ENCODE data around the gene LRPPRC. TPM values are rescaled to one million over a fixed set of nuclear protein-coding genes. Genes with fewer than 3 reads are reported as not detected.

LRPPRC gene
- total RNA-seq, 1 experiment from 2014 or later: 149 TPM

DNA sequence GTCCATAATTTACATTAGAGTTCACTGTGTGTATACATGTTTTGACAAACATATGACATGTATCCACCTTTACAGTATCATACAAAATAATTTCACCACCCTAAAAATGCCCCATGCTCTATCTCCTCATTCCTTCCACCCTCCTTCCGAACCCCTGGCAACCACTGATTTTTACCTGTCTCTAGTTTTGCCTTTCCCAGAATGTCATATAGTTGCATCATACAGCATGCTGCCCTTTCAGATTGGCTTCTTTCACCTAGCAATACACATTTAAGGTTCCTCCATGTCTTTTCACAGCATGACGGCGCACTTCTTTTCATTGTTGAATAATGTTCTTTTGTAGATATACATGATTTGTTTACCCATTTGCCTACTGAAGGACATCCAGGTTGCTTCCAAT lies 10.4 kb downstream of the LRPPRC start:
- no peaks in the 10 kb centered on the region for H3K9me3 ChIP-seq (ENCODE audit: insufficient read depth, low read depth)
- no TSS peak for BruUV-seq (replicated peaks)
- no peak overlapping the region for H3K4me3 ChIP-seq
- no peak overlapping the region for H3K4me2 ChIP-seq
- H3K27me3 ChIP-seq (ENCODE audit: insufficient read depth, low read depth): no peaks in the 10 kb centered on the region
- H4K20me1 ChIP-seq (ENCODE audit: insufficient read depth): peaks cover 90% of the 10 kb centered on the region
- no peaks in the 10 kb centered on the region for H3K9me2 ChIP-seq (ENCODE audit: insufficient read depth)
- ChIA-PET CTCF (no interaction called here), POLR2A (ENCODE audit: unreplicated experiment) (no interaction called here)
- H2AFZ ChIP-seq: no peak overlapping the region
- intact Hi-C loops (cut with micrococcal nuclease; ENCODE audit: unreplicated experiment): no loop called here
- TF ChIP-seq EZH2 (IDR thresholded peaks at IDR 0.05; ENCODE audit: low read depth): no peak
- no peaks in the 10 kb centered on the region for H3K4me1 ChIP-seq (replicated peaks; ENCODE audit: insufficient read depth)
- peak overlapping the region; percentile 53 for H3K27ac ChIP-seq
- no peak for DNase-seq
- peaks cover 31% of the 10 kb centered on the region for H3F3A ChIP-seq (ENCODE audit: insufficient read depth, low read depth)
- peaks cover 55% of the 10 kb centered on the region for H3K36me3 ChIP-seq (ENCODE audit: low read depth)
- peaks cover 99% of the 10 kb centered on the region for H3K79me2 ChIP-seq (ENCODE audit: low read depth)

DNA sequence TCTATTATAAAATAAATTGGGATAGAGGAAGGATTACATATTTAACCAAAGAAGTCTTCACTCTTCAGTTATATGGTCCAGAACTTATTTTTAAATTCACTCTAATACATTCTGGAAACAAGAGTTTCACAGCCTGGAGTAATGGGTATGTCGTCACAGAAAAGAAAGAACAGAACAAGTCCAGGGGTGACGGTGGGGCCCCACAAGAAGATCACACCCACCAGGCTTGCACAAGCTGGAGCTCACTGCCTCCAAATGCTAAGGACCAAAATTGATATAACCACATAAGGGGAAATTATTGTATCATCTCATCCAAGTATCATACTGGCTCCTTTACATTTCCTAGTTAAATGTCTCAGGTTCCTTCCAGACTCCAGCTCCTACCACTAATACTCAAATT lies 11.3 kb downstream of the LRPPRC start:
- intact Hi-C loops (cut with micrococcal nuclease; ENCODE audit: unreplicated experiment): no loop called here
- peaks cover 31% of the 10 kb centered on the region for H3F3A ChIP-seq (ENCODE audit: insufficient read depth, low read depth)
- H2AFZ ChIP-seq: no peak overlapping the region
- H3K4me1 ChIP-seq (replicated peaks; ENCODE audit: insufficient read depth): no peaks in the 10 kb centered on the region
- no TSS peak for BruUV-seq (replicated peaks)
- H4K20me1 ChIP-seq (ENCODE audit: insufficient read depth): peaks cover 89% of the 10 kb centered on the region
- no peak for DNase-seq
- H3K27ac ChIP-seq: peak overlapping the region; percentile 53
- no peaks in the 10 kb centered on the region for H3K9me3 ChIP-seq (ENCODE audit: insufficient read depth, low read depth)
- no peak overlapping the region for H3K4me3 ChIP-seq
- POLR2A ChIA-PET (ENCODE audit: unreplicated experiment): no interaction called here
- CTCF ChIA-PET: interaction anchor here (0.6 kb wide), 1 partner anchor 286 kb away, joined by 6 read pairs; no protein-coding TSS in a partner anchor
- TF ChIP-seq CTCF (conservative IDR thresholded peaks at IDR 0.05) (no peak), EZH2 (IDR thresholded peaks at IDR 0.05; ENCODE audit: low read depth) (no peak)
- H3K4me2 ChIP-seq: no peak overlapping the region
- H3K9me2 ChIP-seq (ENCODE audit: insufficient read depth): no peaks in the 10 kb centered on the region
- H3K79me2 ChIP-seq (ENCODE audit: low read depth): peaks cover 90% of the 10 kb centered on the region
- H3K27me3 ChIP-seq (ENCODE audit: insufficient read depth, low read depth): no peaks in the 10 kb centered on the region
- H3K36me3 ChIP-seq (ENCODE audit: low read depth): peaks cover 58% of the 10 kb centered on the region

GRCh38 chr2:43980902-43981301 lies 14.9 kb downstream of the LRPPRC start:
- no peak overlapping the region for H3K27ac ChIP-seq
- no peaks in the 10 kb centered on the region for H3K9me2 ChIP-seq (ENCODE audit: insufficient read depth)
- TF ChIP-seq EZH2 (IDR thresholded peaks at IDR 0.05; ENCODE audit: low read depth) (no peak), CTCF (conservative IDR thresholded peaks at IDR 0.05) (no peak)
- H2AFZ ChIP-seq: no peak overlapping the region
- no peak for DNase-seq
- no peak overlapping the region for H3K4me3 ChIP-seq
- POLR2A ChIA-PET (ENCODE audit: unreplicated experiment): no interaction called here
- no peaks in the 10 kb centered on the region for H3K4me1 ChIP-seq (replicated peaks; ENCODE audit: insufficient read depth)
- H3F3A ChIP-seq (ENCODE audit: insufficient read depth, low read depth): peaks cover 50% of the 10 kb centered on the region
- CTCF ChIA-PET: no interaction called here
- H3K4me2 ChIP-seq: no peak overlapping the region
- H3K9me3 ChIP-seq (ENCODE audit: insufficient read depth, low read depth): no peaks in the 10 kb centered on the region
- intact Hi-C loops (cut with micrococcal nuclease; ENCODE audit: unreplicated experiment): no loop called here
- H3K27me3 ChIP-seq (ENCODE audit: insufficient read depth, low read depth): no peaks in the 10 kb centered on the region
- peaks cover 62% of the 10 kb centered on the region for H3K79me2 ChIP-seq (ENCODE audit: low read depth)
- H3K36me3 ChIP-seq (ENCODE audit: low read depth): peaks cover 73% of the 10 kb centered on the region
- BruUV-seq (replicated peaks): no TSS peak
- peaks cover 81% of the 10 kb centered on the region for H4K20me1 ChIP-seq (ENCODE audit: insufficient read depth)

Measured in PC-9 (cell line).